HG02840 (cell line): Measurements from ENCODE around the gene BRAF.
"Not testable (repeated sequence)": the region's sequence is repeated elsewhere in the genome, so short reads cannot be mapped to it uniquely, and the experiment has no call there.

Source experiments
- ATAC-seq: cut with Tn5 transposase; IDR thresholded peaks from one replicate; pipeline ENCODE4 v1.9.1; 2021; ENCODE audit warnings: mild to moderate bottlenecking, moderate library complexity, moderate number of reproducible peaks; ENCODE audit not compliant: unreplicated experiment, low FRiP score

Gene BRAF

DNA sequence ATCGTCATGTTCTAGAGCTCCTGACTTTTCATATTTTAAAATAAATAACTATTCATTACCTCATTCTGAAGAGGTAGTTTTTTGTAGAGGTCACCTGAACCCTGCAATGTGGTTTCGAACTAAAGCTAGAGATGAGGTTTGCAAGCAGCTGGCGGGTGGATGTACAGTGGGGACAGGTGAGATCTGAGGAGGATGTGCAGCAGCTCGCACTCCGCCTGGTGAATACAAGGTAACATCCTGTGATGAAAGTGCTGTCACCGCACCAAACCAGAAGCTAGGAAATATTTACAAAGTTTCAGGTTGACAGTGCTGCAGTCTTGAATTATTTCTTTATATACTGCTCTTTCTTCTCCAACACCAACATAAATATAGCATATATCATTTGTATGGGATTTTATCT, 201.7 kb downstream of the BRAF start:
- ATAC-seq: no peak

DNA sequence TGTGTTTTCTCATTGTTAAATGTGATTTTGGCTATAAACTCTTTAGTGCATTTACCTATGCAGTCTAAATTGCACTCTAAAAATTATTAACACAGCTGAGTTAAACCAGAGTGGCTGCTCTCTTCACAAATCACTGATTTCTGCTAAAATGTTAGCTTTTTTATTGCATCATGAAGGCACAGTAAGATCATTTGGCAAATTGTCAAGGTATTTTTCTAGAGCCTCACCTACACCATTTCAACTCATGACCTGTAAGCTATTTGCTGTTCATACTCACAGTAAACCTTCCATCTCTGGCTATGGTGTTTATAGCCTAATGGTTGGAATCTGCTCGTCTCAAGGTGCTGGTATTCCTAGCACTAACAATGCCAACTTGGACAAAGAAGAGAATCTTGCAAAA, 202.5 kb downstream of the BRAF start:
- ATAC-seq: no peak

GRCh38 chr7:140719721-140720120, 205.0 kb downstream of the BRAF start:
- ATAC-seq: no peak

DNA sequence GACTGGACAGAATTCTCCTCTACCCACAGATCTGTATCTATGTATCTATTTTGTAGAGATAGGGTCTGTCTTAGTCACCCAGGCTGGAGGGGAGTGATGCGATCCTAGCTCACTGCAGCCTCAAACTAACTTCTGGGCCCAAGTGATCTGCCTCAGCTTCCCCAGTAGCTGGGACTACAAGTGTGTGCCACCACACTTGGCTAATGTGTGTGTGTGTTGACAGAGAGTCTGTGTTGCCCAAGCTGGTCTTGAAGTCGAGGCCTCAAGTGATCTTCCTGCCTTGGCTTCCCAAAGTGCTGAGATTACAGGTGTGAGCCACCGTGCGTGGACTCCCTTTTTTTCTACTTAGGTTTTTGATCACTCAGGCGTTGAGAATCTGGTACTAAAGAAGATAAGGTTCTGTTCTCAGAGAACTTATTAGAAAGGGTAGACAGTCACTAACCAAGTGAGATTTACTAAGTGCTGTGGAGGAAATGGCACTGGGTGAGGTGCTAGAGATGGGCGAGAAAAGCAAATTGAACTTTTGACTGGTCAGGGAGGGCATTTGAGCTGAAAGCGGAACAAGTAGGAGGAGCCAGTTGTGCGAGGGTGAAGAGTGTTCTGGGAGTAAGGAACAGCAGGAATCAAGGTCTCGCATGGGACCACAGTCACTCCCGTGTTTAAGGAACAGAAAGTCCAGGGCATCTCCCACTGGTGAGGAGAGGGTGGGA, 210.2 kb downstream of the BRAF start:
- ATAC-seq: no peak

DNA sequence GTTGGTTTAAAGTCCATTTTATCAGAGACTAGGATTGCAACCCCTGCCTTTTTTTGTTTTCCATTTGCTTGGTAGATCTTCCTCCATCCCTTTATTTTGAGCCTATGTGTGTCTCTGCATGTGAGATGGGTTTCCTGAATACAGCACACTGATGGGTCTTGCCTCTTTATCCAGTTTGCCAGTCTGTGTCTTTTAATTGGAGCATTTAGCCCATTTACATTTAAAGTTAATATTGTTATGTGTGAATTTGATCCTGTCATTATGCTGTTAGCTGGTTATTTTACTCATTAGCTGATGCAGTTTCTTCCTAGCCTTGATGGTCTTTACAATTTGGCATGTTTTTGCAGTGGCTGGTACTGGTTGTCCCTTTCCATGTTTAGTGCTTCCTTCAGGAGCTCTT, 212.3 kb downstream of the BRAF start:
- not testable (repeated sequence) for ATAC-seq

GRCh38 chr7:140708764-140709163, 216.0 kb downstream of the BRAF start:
- ATAC-seq: not testable (repeated sequence)

DNA sequence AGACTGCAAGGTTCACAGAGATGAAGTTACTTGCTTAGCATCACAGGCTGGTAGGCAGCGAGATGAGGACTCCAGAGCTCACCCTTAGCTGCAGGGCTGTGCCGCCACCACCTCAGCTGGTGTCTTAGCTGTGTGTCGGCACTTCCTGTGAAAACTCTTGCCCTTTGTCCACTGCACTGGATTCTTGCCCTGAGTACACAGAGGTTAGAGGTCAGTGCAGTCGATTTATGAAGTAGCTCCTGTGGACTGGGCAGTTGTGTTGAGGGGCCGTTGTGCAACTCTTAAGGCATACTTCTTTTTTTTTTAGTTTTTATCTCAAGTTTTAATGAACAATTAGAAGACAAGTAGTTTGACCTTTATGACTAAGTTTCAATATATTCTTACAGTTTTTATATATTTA, 217.6 kb downstream of the BRAF start:
- no peak for ATAC-seq

DNA sequence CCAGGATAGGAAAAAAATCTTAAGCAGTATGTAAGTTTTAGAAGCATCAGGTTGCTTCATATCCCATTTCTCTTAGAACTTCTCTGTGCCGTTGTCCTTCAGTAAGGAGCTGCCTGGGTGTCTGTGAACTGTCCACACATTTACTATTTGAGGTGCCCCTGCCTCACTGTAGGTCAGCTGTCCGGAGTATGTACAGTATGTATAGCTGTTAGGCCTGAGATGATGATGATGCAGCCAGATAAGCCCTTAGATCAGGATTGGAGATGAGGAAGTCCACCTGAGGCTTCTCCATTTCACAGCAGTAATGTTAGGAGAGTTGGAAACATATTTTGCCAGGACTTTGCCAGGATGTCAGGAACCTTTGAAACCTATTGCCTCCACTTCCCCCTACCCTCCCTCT, 220.5 kb downstream of the BRAF start:
- no peak for ATAC-seq

- no peak for ATAC-seq
Observed at GRCh38 chr7:140702774-140703173, 222.0 kb downstream of the BRAF start.

- ATAC-seq: no peak
Observed at GRCh38 chr7:140698477-140698876, 226.3 kb downstream of the BRAF start.

DNA sequence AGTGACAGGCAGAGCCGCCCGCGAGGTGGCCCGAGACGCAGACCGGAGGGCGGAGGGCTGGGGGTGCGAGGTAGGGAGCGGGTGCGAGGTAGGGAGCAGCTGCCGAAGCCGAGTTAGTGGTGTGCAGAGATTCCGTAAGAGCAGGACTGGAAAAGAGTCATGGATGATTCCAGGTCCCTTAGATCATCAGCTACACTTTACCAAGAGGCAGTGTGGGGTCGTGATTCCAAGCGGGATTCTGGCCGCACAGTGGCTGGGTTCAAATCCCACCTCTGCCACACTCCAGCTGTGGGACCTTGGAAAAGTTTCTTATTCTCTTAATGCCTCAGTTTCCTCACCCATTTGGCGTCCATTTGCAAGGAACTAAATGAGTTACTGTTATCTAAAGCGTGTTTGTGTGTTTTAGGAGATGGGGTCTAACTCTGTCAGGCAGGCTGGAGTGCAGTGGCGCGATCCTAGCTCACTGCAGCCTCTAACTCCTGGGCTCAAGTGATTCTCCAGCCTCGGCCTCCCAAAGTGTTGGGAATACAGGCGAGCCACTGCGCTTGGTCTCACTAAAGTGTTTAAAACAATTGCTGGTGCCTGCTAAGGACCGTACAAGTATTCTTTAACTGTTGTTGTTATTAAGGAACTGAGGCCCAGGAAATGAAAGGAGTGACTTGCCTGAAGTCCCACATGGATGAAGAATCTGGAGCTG, 227.1 kb downstream of the BRAF start:
- ATAC-seq: no peak

- peak; percentile 92 for ATAC-seq
Observed at GRCh38 chr7:140696680-140697446, 227.9 kb downstream of the BRAF start, which contains the start of gene NDUFB2. TSS of gene NDUFB2 (plus strand) at chr7:140696708. CDS start at chr7:140696745, 37 bp downstream.

DNA sequence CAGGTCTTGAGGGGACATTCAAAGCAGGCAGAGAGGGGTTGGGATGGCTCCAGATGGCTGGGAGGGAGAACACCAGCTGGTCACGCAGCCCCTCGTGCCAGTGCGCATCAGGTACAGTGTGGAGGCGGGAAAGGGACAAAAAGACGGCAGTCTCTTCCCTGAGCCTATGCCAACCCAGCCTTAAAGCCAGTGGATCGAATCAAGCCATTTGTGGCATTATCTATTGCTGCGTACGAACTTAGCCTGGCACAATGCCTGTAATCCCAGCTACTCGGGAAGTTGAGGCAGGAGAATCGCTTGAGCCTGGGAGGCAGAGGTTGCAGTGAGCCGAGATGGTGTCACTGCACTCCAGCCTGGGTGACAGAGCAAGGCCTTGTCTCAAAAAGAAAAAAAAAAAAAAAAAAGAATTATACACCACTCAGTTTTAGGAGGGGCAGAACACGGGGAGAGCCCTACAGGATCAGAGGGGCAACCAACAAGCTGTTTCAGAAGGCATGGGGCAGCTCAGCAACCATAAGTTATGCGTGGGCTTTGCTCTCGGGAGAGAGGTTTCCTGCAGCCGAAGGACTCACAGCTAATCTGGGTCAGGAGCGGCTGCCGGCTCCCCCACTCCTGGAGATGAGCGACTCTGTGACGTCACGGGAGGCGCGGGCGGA, 228.6 kb downstream of the BRAF start:
- ATAC-seq: no peak

- no peak for ATAC-seq
Observed at GRCh38 chr7:140695381-140695780, 229.3 kb downstream of the BRAF start.

DNA sequence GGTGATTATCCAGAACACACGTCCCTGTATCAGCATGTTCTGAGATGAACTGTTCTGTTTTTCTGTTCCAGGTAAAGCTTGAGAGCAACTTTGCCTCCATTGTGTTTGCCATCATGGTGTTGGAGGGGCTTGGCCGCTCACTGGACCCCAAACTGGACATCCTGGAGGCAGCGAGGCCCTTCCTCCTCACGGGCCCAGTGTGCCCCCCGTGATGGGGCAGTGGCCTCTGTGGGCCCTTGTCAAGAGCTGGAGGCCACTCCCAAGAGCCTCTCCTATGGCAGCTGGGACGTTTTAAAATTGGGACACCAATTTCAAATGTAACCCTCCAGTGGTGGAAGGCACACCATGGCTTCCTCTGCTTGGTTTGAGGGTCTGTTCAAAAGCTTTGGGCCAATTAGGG, 230.1 kb downstream of the BRAF start:
- ATAC-seq: no peak

GRCh38 chr7:140693849-140694248, 230.9 kb downstream of the BRAF start:
- ATAC-seq: not testable (repeated sequence)

GRCh38 chr7:140691376-140692045, 233.2 kb downstream of the BRAF start:
- ATAC-seq: no peak

DNA sequence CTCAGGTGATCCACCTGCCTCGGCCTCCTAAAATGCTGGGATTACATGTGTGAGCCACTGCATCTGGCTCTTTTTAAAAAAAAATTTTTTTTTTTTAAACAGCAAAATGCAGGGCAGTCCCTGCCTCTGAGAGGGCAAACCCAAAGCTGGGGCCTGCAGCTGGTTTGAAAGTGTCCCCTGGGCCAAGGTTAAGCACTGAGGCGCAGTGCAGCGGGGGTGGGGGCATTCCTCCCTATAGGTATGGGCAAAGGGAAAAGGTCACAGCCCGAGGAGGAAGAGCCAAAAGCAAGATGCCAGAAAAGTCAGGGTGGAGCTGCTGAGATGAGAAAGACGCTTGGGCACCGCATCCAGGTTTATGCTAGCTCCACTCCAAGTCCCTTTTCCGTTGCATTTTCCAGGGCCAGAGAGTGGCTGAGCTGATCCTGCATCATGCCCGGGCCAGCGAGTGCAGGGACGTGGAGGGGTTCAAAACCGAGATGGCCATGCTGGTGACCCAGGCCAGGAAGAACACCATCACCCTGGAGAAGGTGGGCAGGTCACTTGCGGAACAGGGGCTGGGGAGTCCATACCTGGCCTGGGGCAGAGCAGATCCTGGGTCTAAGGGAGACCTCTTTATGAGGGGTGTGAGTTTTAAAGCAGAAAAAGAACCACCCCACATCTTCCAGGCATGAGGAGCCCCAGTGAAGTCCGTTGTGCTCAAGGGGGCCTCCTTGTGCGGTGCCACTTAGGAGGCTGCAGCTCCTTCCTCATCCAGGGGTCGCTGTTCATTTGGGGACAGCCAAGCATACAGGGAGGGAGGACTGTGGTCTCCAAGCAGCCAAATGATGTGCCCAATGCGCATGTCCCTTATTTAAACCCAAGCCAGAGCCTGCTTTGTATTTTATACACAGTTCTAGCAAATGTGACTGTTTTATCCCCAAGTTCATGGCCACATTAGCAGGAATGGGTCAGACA, 235.3 kb downstream of the BRAF start:
- ATAC-seq: no peak

- ATAC-seq: no peak
Observed at GRCh38 chr7:140688341-140688740, 236.4 kb downstream of the BRAF start.
